SU-DHL-6 (cell line): ENCODE data around the gene TACSTD2.
"Not testable (repeated sequence)": the region's sequence is repeated elsewhere in the genome, so short reads cannot be mapped to it uniquely, and the experiment has no call there.

Experiments used
- EZH2phosphoT487 ChIP-seq: fragments of 200-600 bp; sonication (generic), shearing (Covaris generic); conservative IDR thresholded peaks from 2 replicates; pipeline ENCODE4 v1.6.1; 2018; ENCODE audit warnings: mild to moderate bottlenecking, antibody characterized with exemption, low read length, moderate library complexity, mixed read lengths
- TF ChIP-seq, protein P1 (sequence below): fragments of 200-600 bp; sonication (generic); IDR thresholded peaks from one replicate; pipeline ENCODE4 v1.5.1; 2017; ENCODE audit warnings: antibody characterized with exemption, mild to moderate bottlenecking, low read length, moderate library complexity; ENCODE audit not compliant: insufficient read depth, poor library complexity, severe bottlenecking

DNA sequence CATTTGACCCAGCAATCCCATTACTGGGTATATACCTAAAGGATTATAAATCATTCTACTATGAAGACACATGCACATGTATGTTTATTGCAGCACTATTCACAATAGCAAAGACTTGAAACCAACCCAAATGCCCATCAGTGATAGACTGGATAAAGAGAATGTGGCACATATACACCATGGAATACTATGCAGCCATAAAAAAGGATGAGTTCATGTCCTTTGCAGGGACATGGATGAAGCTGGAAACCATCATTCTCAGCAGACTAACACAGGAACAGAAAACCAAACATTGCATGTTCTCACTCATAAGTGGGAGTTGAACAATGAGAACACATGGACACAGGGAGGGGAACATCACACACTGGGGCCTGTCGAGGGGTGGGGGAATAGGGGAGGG, 13.3 kb downstream of the TACSTD2 start:
- TF ChIP-seq, protein P1, sequence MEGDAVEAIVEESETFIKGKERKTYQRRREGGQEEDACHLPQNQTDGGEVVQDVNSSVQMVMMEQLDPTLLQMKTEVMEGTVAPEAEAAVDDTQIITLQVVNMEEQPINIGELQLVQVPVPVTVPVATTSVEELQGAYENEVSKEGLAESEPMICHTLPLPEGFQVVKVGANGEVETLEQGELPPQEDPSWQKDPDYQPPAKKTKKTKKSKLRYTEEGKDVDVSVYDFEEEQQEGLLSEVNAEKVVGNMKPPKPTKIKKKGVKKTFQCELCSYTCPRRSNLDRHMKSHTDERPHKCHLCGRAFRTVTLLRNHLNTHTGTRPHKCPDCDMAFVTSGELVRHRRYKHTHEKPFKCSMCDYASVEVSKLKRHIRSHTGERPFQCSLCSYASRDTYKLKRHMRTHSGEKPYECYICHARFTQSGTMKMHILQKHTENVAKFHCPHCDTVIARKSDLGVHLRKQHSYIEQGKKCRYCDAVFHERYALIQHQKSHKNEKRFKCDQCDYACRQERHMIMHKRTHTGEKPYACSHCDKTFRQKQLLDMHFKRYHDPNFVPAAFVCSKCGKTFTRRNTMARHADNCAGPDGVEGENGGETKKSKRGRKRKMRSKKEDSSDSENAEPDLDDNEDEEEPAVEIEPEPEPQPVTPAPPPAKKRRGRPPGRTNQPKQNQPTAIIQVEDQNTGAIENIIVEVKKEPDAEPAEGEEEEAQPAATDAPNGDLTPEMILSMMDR, result not testable (repeated sequence)
- TF ChIP-seq EZH2phosphoT487, result not testable (repeated sequence)
